Measurements from ENCODE around the gene BANF2. TPM values are rescaled to one million over a fixed set of nuclear protein-coding genes. Genes with fewer than 3 reads are reported as not detected.

Gene BANF2
- total and polyA plus RNA-seq, 2 of the 4 experiments (the other 2 are of a cell fraction): not detected

- Histone ChIP-seq H3K27ac (ENCODE audit: insufficient read depth, low read length) (no peak overlapping the region), H2BK20ac (ENCODE audit: low read depth, low read length) (peak overlapping the region; percentile 82), H4K20me1 (ENCODE audit: insufficient read depth, low read length) (no peaks in the 10 kb centered on the region), H3K4ac (ENCODE audit: low read depth, low read length) (peak overlapping the region; percentile 54), H2AK5ac (ENCODE audit: low read depth, low read length) (0 out of 2 replicates have a peak overlapping the region, but pooled peaks have one; percentile 68), H3K9me3 (ENCODE audit: control insufficient read depth, insufficient read depth, low read length) (no peaks in the 10 kb centered on the region), H3K79me1 (ENCODE audit: low read depth in 1 of 2, low read length in 2 of 2) (no peaks in the 10 kb centered on the region), H3K9me1 (ENCODE audit: insufficient read depth, low read length) (peaks cover 28% of the 10 kb centered on the region), H4K91ac (ENCODE audit: insufficient read depth, low read depth, low read length) (peak overlapping the region; percentile 60; the same call in 1 of the 2 replicates), H3K56ac (ENCODE audit: extremely low read depth, insufficient read depth, low read length) (no peak overlapping the region), H3K4me1 (ENCODE audit: control insufficient read depth, insufficient read depth, low read length) (peaks cover 25% of the 10 kb centered on the region), H3K9ac (ENCODE audit: low read depth, low read length) (no peak overlapping the region), H3K36me3 (ENCODE audit: control insufficient read depth, insufficient read depth, low read length) (no peaks in the 10 kb centered on the region), H2BK15ac (ENCODE audit: low read depth, low read length) (peak overlapping the region; percentile 19; the same call in 2 of the 3 replicates), H3K23ac (ENCODE audit: low read depth, low read length) (no peak overlapping the region), H2AFZ (replicated peaks; ENCODE audit: low read length, poor library complexity) (no peak overlapping the region), H3K4me2 (ENCODE audit: low read depth, low read length) (no peak overlapping the region), H3K4me3 (ENCODE audit: insufficient read depth, low read depth, low read length) (no peak overlapping the region), H3K14ac (replicated peaks; ENCODE audit: low read depth, low read length) (peak overlapping the region; percentile 10), H3K27me3 (ENCODE audit: control insufficient read depth, insufficient read depth, low read length) (no peaks in the 10 kb centered on the region), H3K18ac (ENCODE audit: low read depth, low read length) (peak overlapping the region; percentile 70; the same call in 1 of the 2 replicates), H2BK5ac (ENCODE audit: low read depth, low read length, poor library complexity, severe bottlenecking) (no peak overlapping the region), H4K5ac (ENCODE audit: low read depth, low read length) (no peak overlapping the region), H2BK120ac (ENCODE audit: low read depth, low read length) (peak overlapping the region; percentile 50), H4K8ac (ENCODE audit: low read depth in 2 of 2, low read length in 2 of 2) (peak overlapping the region in 1 of 2 experiments; percentile 42; a peak in 1 of 4 replicates), H2AK9ac (replicated peaks; ENCODE audit: low read depth, low read length, poor library complexity) (no peak overlapping the region)
- ATAC-seq (ENCODE audit: low read depth): peak; percentile 72
- WGBS, 2 experiments (ENCODE audit: extremely low coverage in 2 of 2, insufficient read length in 1 of 2): 59% methylated on average over 3 of the region's 6 CpGs; no CpG with 5 or more reads in 1 of the 2 experiments
- in situ Hi-C loops (cut with MboI; ENCODE audit: low sequenced_read_pairs): no loop called here
- DNase-seq: peak; percentile 84
- dilution Hi-C loops (cut with HindIII; ENCODE audit: low sequenced_read_pairs, unreplicated experiment): no loop called here
- ChIA-PET CTCF (interaction anchor here (1.0 kb wide), 1 partner anchor 185 kb away, joined by 3 read pairs; no protein-coding TSS in a partner anchor), POLR2A (ENCODE audit: unreplicated experiment) (no interaction called here)
- no TSS peak for BruUV-seq (replicated peaks)
- TF ChIP-seq FOS (IDR thresholded peaks at IDR 0.05; ENCODE audit: low read depth, low read length): peak; percentile 39; the same call in 1 of the 2 replicates
- 0 out of 2 replicates have a peak, but pooled peaks have one; percentile 14 for TF ChIP-seq CTCF (conservative IDR thresholded peaks at IDR 0.05; ENCODE audit: low read depth, low read length)
- no peak for TF ChIP-seq MAFK (IDR thresholded peaks at IDR 0.05; ENCODE audit: low read depth, low read length)
- no peak for TF ChIP-seq NFE2L2 (IDR thresholded peaks at IDR 0.05; ENCODE audit: low read depth, low read length)
- no peak for TF ChIP-seq BHLHE40 (IDR thresholded peaks at IDR 0.05; ENCODE audit: low read depth, low read length)
- intact Hi-C loops (cut with micrococcal nuclease): no loop called here
Observed at GRCh38 chr20:17712708-17713107, 12.9 kb downstream of the BANF2 start.

All from IMR-90 (cell line).